CD4-positive, alpha-beta T cell treated with Interleukin-6 at 100 ng/mL for 8 hours (primary cell): ENCODE results near the gene ZNF816.
"Not testable (repeated sequence)": the region's sequence is repeated elsewhere in the genome, so short reads cannot be mapped to it uniquely, and the experiment has no call there.

Experiments used
- DNase-seq: peaks from one replicate; pipeline ENCODE4 v3.0.0-alpha.2; 2020; ENCODE audit warnings: mixed read lengths, low spot score

ZNF816 gene

GRCh38 chr19:52924641-52925040, 38.0 kb downstream of the ZNF816 start:
- not testable (repeated sequence) for DNase-seq

- no peak for DNase-seq
Observed at GRCh38 chr19:52923778-52924593, 38.7 kb downstream of the ZNF816 start.

- DNase-seq = peak; percentile 85
Observed at GRCh38 chr19:52922841-52923777, 39.6 kb downstream of the ZNF816 start, which contains the start of gene ZNF888. Gene ZNF888 (minus strand): TSS chr19:52923428. CDS start chr19:52917873, 5,555 bp downstream.

- DNase-seq = no peak
Observed at GRCh38 chr19:52917531-52917930, 45.1 kb downstream of the ZNF816 start.

- DNase-seq = no peak
Observed at GRCh38 chr19:52910648-52911047, 52.0 kb downstream of the ZNF816 start.

GRCh38 chr19:52904052-52904780, 58.5 kb downstream of the ZNF816 start:
- DNase-seq = not testable (repeated sequence)

GRCh38 chr19:52901842-52902241, 60.8 kb downstream of the ZNF816 start:
- DNase-seq = no peak
